Tibial artery (tissue), 4 donors: Measurements from ENCODE around the gene CPEB3.

Source experiments
- DNase-seq, 2 donors: peaks; one replicate each; pipeline ENCODE4 v3.0.0-alpha.2; 2019
- H3K27ac ChIP-seq, 2 donors: fragments of 200-600 bp; sonication (generic) in 1 of 2; 1 replicate in 1 of 2; 2 replicates in 1 of 2; pipeline ENCODE4 v1.5.1; 2018 to 2019; ENCODE audit warnings: mild to moderate bottlenecking in 1 of 2
- H3K27me3 ChIP-seq, 2 donors: fragments of 200-600 bp; sonication (generic) in 1 of 2; one replicate each; pipeline versions ENCODE4 v1.5.1 to v1.6.0; 2016 to 2019
- H3K36me3 ChIP-seq, 3 donors: fragments of 200-600 bp; sonication (generic) in 2 of 3; one replicate each; pipeline ENCODE4 v1.5.1; 2016 to 2019; ENCODE audit warnings: mild to moderate bottlenecking in 2 of 3
- H3K4me1 ChIP-seq, 4 donors: fragments of 200-600 bp; sonication (generic) in 2 of 4; 1 replicate in 3 of 4; 2 replicates in 1 of 4; pipeline ENCODE4 v1.5.1; 2016 to 2019
- H3K4me3 ChIP-seq, 2 donors: fragments of 200-600 bp; sonication (generic) in 1 of 2; 1 replicate in 1 of 2; 2 replicates in 1 of 2; pipeline ENCODE4 v1.5.1; 2018 to 2019; ENCODE audit warnings: mild to moderate bottlenecking in 2 of 2
- H3K9me3 ChIP-seq, 3 donors: fragments of 200-600 bp; sonication (generic) in 1 of 3; one replicate each; pipeline ENCODE4 v1.5.1; 2016 to 2019
- CTCF ChIP-seq, 2 experiments: fragments of 200-600 bp in 1 of 2; fragments of 450-650 bp in 1 of 2; IDR thresholded peaks; one replicate each; pipeline ENCODE4 v1.5.1; 2017 to 2019; ENCODE audit warnings: antibody characterized with exemption in 2 of 2, mild to moderate bottlenecking in 1 of 2, moderate library complexity in 1 of 2
- intact Hi-C: fragments of 100-400 bp; cut with DNase I; formaldehyde crosslinking; loops from one replicate; pipeline ENCODE4 v1.15.0; 2023; ENCODE audit warnings: low total_unique reads

The CPEB3 gene

GRCh38 chr10:92001995-92002394 lies 288.9 kb downstream of the CPEB3 start:
- Histone ChIP-seq H3K9me3 (no peaks in the 10 kb centered on the region), H3K27me3 (no peaks in the 10 kb centered on the region), H3K4me3 (no peak overlapping the region), H3K36me3 (peaks cover 37 to 47% (median 40%) of the 10 kb centered on the region in 3 donors), H3K4me1 (no peaks in the 10 kb centered on the region), H3K27ac (no peak overlapping the region)
- TF ChIP-seq CTCF (IDR thresholded peaks at IDR 0.05), result no peak
- intact Hi-C loops, result no loop called here
- DNase-seq, result no peak

GRCh38 chr10:92001581-92001980 lies 289.3 kb downstream of the CPEB3 start:
- H3K36me3 ChIP-seq, result peaks cover 41 to 50% (median 44%) of the 10 kb centered on the region in 3 donors
- H3K27ac ChIP-seq, result no peak overlapping the region
- no peak for TF ChIP-seq CTCF (IDR thresholded peaks at IDR 0.05)
- no peak overlapping the region for H3K4me3 ChIP-seq
- no peaks in the 10 kb centered on the region for H3K4me1 ChIP-seq
- H3K27me3 ChIP-seq, result no peaks in the 10 kb centered on the region
- DNase-seq, result no peak
- no peaks in the 10 kb centered on the region for H3K9me3 ChIP-seq
- intact Hi-C loops, result no loop called here
